Caco-2 (cell line): ENCODE results near the gene OPA1. TPM values are rescaled to one million over a fixed set of nuclear protein-coding genes. Genes with fewer than 3 reads are reported as not detected.

Experiments used
- BruUV-seq: library from RNA; stranded (reverse); fragments of 400-500 nt; replicated peaks from 2 replicates; lab custom pipeline; 2021; lab: Mats Ljungman, UMichigan
- CTCF ChIA-PET: fragments of 300-600 bp; sonication (Branson Sonifier 250); formaldehyde crosslinking; loops from one replicate; lab custom pipeline; 2022; ENCODE audit warnings: antibody characterized with exemption; lab: Charles Lee
- POLR2A ChIA-PET: fragments of 300-600 bp; sonication (Branson Sonifier 250); formaldehyde crosslinking; loops from one replicate; lab custom pipeline; 2022; ENCODE audit warnings: antibody characterized with exemption; lab: Charles Lee
- DNase-seq, 2 experiments: peaks; one replicate each; pipeline versions ENCODE4 v3.0.0 to v3.0.0-alpha.2; 2020 to 2022
- H3K27me3 ChIP-seq: replicated peaks from 2 replicates; pipeline ENCODE4 v1.6.0; 2011; ENCODE audit warnings: low read length; ENCODE audit not compliant: control insufficient read depth, insufficient read depth
- H3K36me3 ChIP-seq: 2 replicates; pipeline ENCODE4 v1.5.1; 2011; ENCODE audit warnings: low read length; ENCODE audit not compliant: control insufficient read depth, insufficient read depth
- H3K4me1 ChIP-seq: fragments of 250-450 bp; sonication (Bioruptor Pico); 2 replicates; pipeline ENCODE4 v1.5.1; 2020; ENCODE audit warnings: mild to moderate bottlenecking
- H3K4me3 ChIP-seq: 2 replicates; pipeline ENCODE4 v1.5.1; 2011; ENCODE audit warnings: low read depth, mild to moderate bottlenecking, control low read depth, low read length
- H3K9me3 ChIP-seq: fragments of 250-450 bp; sonication (Bioruptor Pico); 2 replicates; pipeline ENCODE4 v1.5.1; 2020; ENCODE audit warnings: mild to moderate bottlenecking, moderate library complexity
- H3K27ac Mint-ChIP-seq: one replicate; pipeline ENCODE4 v1.8.0; 2022; ENCODE audit warnings: mixed read lengths; ENCODE audit not compliant: unreplicated experiment
- H3K27me3 Mint-ChIP-seq: one replicate; pipeline ENCODE4 v1.8.0; 2022; ENCODE audit warnings: mixed read lengths; ENCODE audit not compliant: insufficient read depth, unreplicated experiment
- H3K36me3 Mint-ChIP-seq: one replicate; pipeline ENCODE4 v1.8.0; 2022; ENCODE audit warnings: mild to moderate bottlenecking, mixed read lengths; ENCODE audit not compliant: insufficient read depth, unreplicated experiment
- H3K4me1 Mint-ChIP-seq: one replicate; pipeline ENCODE4 v1.8.0; 2022; ENCODE audit warnings: low read depth, mixed read lengths; ENCODE audit not compliant: unreplicated experiment
- H3K4me3 Mint-ChIP-seq: one replicate; pipeline ENCODE4 v1.8.0; 2022; ENCODE audit warnings: mild to moderate bottlenecking, moderate library complexity, mixed read lengths; ENCODE audit not compliant: unreplicated experiment
- H3K9me3 Mint-ChIP-seq: one replicate; pipeline ENCODE4 v1.8.0; 2022; ENCODE audit warnings: mixed read lengths; ENCODE audit not compliant: unreplicated experiment
- intact Hi-C: fragments of 100-400 bp; cut with micrococcal nuclease; formaldehyde crosslinking; loops from one replicate; pipeline ENCODE4 v1.10.0; 2022; ENCODE audit not compliant: unreplicated experiment
- total RNA-seq: library from RNA; stranded (reverse); gene quantifications from 2 replicates; pipeline ENCODE4 v1.2.3, GENCODE V29; 2022
- TF ChIP-seq, protein P1 (sequence below), 2 experiments: fragments of 200-600 bp in 1 of 2; IDR thresholded peaks; 1 replicate in 1 of 2; 2 replicates in 1 of 2; pipeline versions ENCODE4 v1.5.1 to v1.8.0; 2011 to 2022; ENCODE audit warnings: antibody characterized with exemption in 1 of 2, control low read depth in 1 of 2, inconsistent platforms in 1 of 2, low read depth in 1 of 2, low read length in 1 of 2, mild to moderate bottlenecking in 1 of 2, moderate library complexity in 1 of 2; ENCODE audit not compliant: insufficient read depth in 1 of 2, severe bottlenecking in 1 of 2, unreplicated experiment in 1 of 2

The OPA1 gene
- total RNA-seq, 1 experiment from 2014 or later, result 61.4 TPM

DNA sequence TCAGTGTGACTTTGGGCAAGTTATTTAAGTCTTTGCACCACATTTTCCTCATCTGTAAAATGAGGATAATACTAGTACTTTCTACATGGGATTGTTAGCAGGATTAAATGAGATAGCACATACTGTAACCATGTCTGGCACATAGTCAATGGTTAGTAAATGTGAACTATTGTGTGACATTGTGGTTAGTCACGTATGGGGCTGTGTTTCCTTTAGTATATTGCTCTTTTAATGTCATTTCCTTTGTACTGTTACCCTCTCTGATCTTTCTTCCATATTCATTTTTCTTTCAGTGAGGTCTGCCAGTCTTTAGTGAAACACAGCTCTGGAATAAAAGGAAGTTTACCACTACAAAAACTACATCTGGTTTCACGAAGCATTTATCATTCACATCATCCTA is 21.4 kb downstream of the OPA1 start:
- TF ChIP-seq, protein P1, sequence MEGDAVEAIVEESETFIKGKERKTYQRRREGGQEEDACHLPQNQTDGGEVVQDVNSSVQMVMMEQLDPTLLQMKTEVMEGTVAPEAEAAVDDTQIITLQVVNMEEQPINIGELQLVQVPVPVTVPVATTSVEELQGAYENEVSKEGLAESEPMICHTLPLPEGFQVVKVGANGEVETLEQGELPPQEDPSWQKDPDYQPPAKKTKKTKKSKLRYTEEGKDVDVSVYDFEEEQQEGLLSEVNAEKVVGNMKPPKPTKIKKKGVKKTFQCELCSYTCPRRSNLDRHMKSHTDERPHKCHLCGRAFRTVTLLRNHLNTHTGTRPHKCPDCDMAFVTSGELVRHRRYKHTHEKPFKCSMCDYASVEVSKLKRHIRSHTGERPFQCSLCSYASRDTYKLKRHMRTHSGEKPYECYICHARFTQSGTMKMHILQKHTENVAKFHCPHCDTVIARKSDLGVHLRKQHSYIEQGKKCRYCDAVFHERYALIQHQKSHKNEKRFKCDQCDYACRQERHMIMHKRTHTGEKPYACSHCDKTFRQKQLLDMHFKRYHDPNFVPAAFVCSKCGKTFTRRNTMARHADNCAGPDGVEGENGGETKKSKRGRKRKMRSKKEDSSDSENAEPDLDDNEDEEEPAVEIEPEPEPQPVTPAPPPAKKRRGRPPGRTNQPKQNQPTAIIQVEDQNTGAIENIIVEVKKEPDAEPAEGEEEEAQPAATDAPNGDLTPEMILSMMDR (IDR thresholded peaks at IDR 0.05; ENCODE audit: insufficient read depth in 1 of 2, low read depth in 1 of 2, low read length in 1 of 2, severe bottlenecking in 1 of 2, unreplicated experiment in 1 of 2), result no peak
- Mint-ChIP-seq H3K4me3 (no peak overlapping the region), H3K36me3 (peaks cover 40% of the 10 kb centered on the region), H3K27ac (no peak overlapping the region), H3K27me3 (no peaks in the 10 kb centered on the region), H3K9me3 (peaks cover 7% of the 10 kb centered on the region), H3K4me1 (no peaks in the 10 kb centered on the region)
- no peaks in the 10 kb centered on the region for H3K27me3 ChIP-seq
- no peaks in the 10 kb centered on the region for H3K9me3 ChIP-seq
- H3K4me3 ChIP-seq, result no peak overlapping the region
- intact Hi-C loops, result no loop called here
- no TSS peak for BruUV-seq
- DNase-seq, result no peak
- no peaks in the 10 kb centered on the region for H3K4me1 ChIP-seq
- POLR2A ChIA-PET, result no interaction called here
- CTCF ChIA-PET, result interaction anchor here (0.6 kb wide), 1 partner anchor 143 kb away, joined by 3 read pairs; no protein-coding TSS in a partner anchor
- H3K36me3 ChIP-seq, result peaks cover 1% of the 10 kb centered on the region

DNA sequence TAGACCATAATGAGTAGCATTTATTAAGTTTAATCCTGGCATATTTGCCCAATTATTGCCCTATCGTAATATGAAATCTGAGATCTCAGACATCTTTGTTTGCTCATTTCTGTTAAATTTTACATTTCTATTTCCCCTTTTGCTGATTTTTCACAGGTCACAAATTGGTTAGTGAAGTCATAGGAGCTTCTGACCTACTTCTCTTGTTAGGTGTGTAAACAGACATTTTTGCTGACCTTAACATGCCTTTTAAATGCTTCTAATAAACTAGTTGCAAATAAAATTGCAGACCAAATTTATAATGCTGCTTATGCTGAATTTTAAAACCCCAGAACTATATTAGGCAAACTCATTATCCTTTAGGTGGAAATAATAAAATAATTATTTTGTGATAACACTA is 24.6 kb downstream of the OPA1 start:
- H3K4me3 Mint-ChIP-seq, result no peak overlapping the region
- CTCF ChIA-PET, result no interaction called here
- TF ChIP-seq, protein P1 (IDR thresholded peaks at IDR 0.05; ENCODE audit: insufficient read depth in 1 of 2, low read depth in 1 of 2, low read length in 1 of 2, severe bottlenecking in 1 of 2, unreplicated experiment in 1 of 2), result no peak
- H3K4me1 Mint-ChIP-seq, result no peaks in the 10 kb centered on the region
- H3K4me3 ChIP-seq, result no peak overlapping the region
- no peaks in the 10 kb centered on the region for H3K27me3 ChIP-seq
- intact Hi-C loops, result no loop called here
- peaks cover 36% of the 10 kb centered on the region for H3K36me3 Mint-ChIP-seq
- H3K27ac Mint-ChIP-seq, result no peak overlapping the region
- no peaks in the 10 kb centered on the region for H3K27me3 Mint-ChIP-seq
- BruUV-seq, result no TSS peak
- POLR2A ChIA-PET, result no interaction called here
- DNase-seq, result no peak
- H3K4me1 ChIP-seq, result no peaks in the 10 kb centered on the region
- no peaks in the 10 kb centered on the region for H3K9me3 ChIP-seq
- no peaks in the 10 kb centered on the region for H3K9me3 Mint-ChIP-seq
- H3K36me3 ChIP-seq, result peaks cover 1% of the 10 kb centered on the region

DNA sequence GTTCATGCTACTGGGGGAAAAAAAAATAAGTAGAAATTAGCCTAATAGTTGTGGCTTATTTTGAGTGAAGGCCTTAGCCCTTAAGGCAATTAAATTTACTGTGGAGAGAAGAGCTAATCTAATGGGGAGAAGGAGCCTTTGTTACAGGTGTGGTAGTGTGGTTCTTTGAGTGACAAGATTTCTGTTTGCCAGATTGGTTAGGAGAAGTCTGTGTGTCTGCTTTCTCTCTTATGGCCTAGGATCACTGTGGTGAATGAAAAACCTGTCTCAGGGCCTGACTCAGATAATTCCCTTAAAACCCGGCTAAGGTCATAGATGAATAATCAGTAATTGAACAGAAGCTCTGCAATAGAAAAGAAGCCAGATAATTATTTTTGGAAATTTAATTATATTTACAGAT is 27.0 kb downstream of the OPA1 start:
- Histone ChIP-seq H3K9me3 (no peaks in the 10 kb centered on the region), H3K27me3 (no peaks in the 10 kb centered on the region), H3K36me3 (no peaks in the 10 kb centered on the region), H3K4me3 (no peak overlapping the region), H3K4me1 (no peaks in the 10 kb centered on the region)
- Mint-ChIP-seq H3K4me1 (no peaks in the 10 kb centered on the region), H3K4me3 (no peak overlapping the region), H3K36me3 (peaks cover 43% of the 10 kb centered on the region), H3K9me3 (no peaks in the 10 kb centered on the region), H3K27me3 (no peaks in the 10 kb centered on the region), H3K27ac (no peak overlapping the region)
- no peak for DNase-seq
- TF ChIP-seq, protein P1 (IDR thresholded peaks at IDR 0.05; ENCODE audit: insufficient read depth in 1 of 2, low read depth in 1 of 2, low read length in 1 of 2, severe bottlenecking in 1 of 2, unreplicated experiment in 1 of 2), result no peak
- POLR2A ChIA-PET, result no interaction called here
- intact Hi-C loops, result no loop called here
- no TSS peak for BruUV-seq
- CTCF ChIA-PET, result no interaction called here
